ENCODE data around the gene RAB13. TPM values are rescaled to one million over a fixed set of nuclear protein-coding genes. Genes with fewer than 3 reads are reported as not detected.

RAB13 gene
- 10 to 100 TPM; 40.1 to 97.9 (median 64.1) TPM for total RNA-seq

- TF ChIP-seq, protein P1, sequence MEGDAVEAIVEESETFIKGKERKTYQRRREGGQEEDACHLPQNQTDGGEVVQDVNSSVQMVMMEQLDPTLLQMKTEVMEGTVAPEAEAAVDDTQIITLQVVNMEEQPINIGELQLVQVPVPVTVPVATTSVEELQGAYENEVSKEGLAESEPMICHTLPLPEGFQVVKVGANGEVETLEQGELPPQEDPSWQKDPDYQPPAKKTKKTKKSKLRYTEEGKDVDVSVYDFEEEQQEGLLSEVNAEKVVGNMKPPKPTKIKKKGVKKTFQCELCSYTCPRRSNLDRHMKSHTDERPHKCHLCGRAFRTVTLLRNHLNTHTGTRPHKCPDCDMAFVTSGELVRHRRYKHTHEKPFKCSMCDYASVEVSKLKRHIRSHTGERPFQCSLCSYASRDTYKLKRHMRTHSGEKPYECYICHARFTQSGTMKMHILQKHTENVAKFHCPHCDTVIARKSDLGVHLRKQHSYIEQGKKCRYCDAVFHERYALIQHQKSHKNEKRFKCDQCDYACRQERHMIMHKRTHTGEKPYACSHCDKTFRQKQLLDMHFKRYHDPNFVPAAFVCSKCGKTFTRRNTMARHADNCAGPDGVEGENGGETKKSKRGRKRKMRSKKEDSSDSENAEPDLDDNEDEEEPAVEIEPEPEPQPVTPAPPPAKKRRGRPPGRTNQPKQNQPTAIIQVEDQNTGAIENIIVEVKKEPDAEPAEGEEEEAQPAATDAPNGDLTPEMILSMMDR (IDR thresholded peaks at IDR 0.05; ENCODE audit: low read depth), result no peak
Measured at GRCh38 chr1:153985941-153986761, at the start of gene RAB13. Gene RAB13, minus strand, starts transcription at chr1:153986339. Its CDS starts 103 bp downstream, at chr1:153986236.

- TF ChIP-seq, protein P1 (IDR thresholded peaks at IDR 0.05; ENCODE audit: low read depth), result no peak
Measured at GRCh38 chr1:154019940-154020339, 33.8 kb upstream of the RAB13 start.

GRCh38 chr1:154019269-154019668, 33.1 kb upstream of the RAB13 start:
- TF ChIP-seq, protein P1 (IDR thresholded peaks at IDR 0.05; ENCODE audit: low read depth), result no peak

DNA sequence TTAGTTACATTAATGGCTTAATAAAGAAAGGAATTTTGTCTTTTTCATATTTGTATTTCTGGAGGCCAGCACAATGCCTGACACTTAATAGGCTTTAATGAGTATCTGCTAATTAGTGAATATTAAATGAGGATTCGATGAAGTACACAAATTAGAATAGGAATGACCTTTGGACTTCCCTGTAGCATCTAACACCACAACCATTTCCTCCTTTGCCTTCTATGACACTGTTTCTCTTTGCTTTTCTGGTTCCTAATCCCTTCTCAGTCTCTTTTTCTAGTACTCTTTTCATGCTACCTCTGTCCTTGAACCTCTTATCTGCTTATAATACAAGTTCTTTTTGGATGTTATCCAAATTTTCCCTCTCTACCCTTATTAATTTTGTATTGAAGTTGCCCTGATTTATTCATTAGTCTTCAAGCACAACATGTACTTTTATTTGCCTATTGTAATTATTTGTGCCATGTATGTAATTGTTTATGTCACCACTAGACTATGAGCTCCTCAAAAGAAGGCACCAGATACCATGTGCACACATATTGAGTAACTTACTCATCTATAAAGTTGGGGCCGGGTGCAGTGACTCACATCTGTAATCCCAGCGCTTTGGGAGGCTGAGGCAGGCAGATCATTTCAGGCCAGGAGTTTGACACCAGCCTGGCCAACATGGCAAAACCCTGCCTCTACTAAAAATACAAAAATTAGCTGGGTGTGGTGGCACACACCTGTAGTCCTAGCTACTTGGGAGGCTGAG, 28.2 kb upstream of the RAB13 start:
- TF ChIP-seq, protein P1 (IDR thresholded peaks at IDR 0.05; ENCODE audit: low read depth), result no peak

DNA sequence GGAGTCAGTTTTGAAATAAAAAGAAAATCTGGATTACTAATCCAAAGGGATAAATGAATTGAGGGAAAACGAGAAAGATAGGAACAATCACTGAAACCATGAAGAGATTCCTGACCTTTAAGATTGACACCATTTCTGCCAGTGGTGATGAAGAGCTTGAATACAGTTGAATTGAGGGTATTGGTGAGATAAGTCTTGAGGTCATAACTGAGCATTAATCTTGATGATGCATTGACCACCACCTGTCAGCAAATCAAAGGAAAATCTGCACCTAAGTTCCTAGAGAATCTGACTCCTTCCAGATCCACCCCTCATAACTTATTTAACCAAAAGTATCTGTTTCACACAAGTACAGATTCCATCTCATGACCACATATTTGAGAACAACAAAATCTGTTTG, 26.0 kb upstream of the RAB13 start:
- TF ChIP-seq, protein P1 (IDR thresholded peaks at IDR 0.05; ENCODE audit: low read depth), result no peak

GRCh38 chr1:154006136-154006535, 20.0 kb upstream of the RAB13 start:
- TF ChIP-seq, protein P1 (IDR thresholded peaks at IDR 0.05; ENCODE audit: low read depth), result no peak

GRCh38 chr1:154000420-154000819, 14.3 kb upstream of the RAB13 start:
- TF ChIP-seq, protein P1 (IDR thresholded peaks at IDR 0.05; ENCODE audit: low read depth), result no peak

Measured in subcutaneous adipose tissue (tissue), 4 donors.